HEK293T (cell line): Measurements from ENCODE around the gene TLK1.

Source experiments
- BHLHE40 ChIP-seq: fragments of 450-650 bp; IDR thresholded peaks from 2 replicates; pipeline ENCODE4 v1.6.1; 2016; ENCODE audit warnings: mild to moderate bottlenecking, moderate library complexity, borderline replicate concordance
- ELF4 ChIP-seq: fragments of 450-650 bp; IDR thresholded peaks from 2 replicates; pipeline ENCODE4 v1.6.1; 2017; ENCODE audit warnings: antibody characterized with exemption
- FOXA1 ChIP-seq: fragments of 450-650 bp; IDR thresholded peaks from 2 replicates; pipeline ENCODE4 v1.6.1; 2016; ENCODE audit warnings: mild to moderate bottlenecking
- FOXK2 ChIP-seq: fragments of 450-650 bp; IDR thresholded peaks from 2 replicates; pipeline ENCODE4 v1.6.1; 2016; ENCODE audit warnings: mild to moderate bottlenecking
- FOXM1 ChIP-seq: fragments of 450-650 bp; IDR thresholded peaks from 2 replicates; pipeline ENCODE4 v1.6.1; 2017; ENCODE audit warnings: mild to moderate bottlenecking, borderline replicate concordance
- HDGF ChIP-seq: fragments of 450-650 bp; IDR thresholded peaks from 2 replicates; pipeline ENCODE4 v1.6.1; 2017; ENCODE audit warnings: antibody characterized with exemption, borderline replicate concordance
- L3MBTL2 ChIP-seq: fragments of 450-650 bp; conservative IDR thresholded peaks from 2 replicates; pipeline ENCODE4 v1.6.1; 2016; ENCODE audit warnings: mild to moderate bottlenecking
- LEF1 ChIP-seq: fragments of 450-650 bp; IDR thresholded peaks from 2 replicates; pipeline ENCODE4 v1.6.1; 2017; ENCODE audit warnings: mild to moderate bottlenecking, borderline replicate concordance
- NFRKB ChIP-seq: fragments of 450-650 bp; IDR thresholded peaks from 2 replicates; pipeline ENCODE4 v1.6.1; 2016; ENCODE audit warnings: mild to moderate bottlenecking, moderate library complexity
- SP1 ChIP-seq: fragments of 450-650 bp; IDR thresholded peaks from 2 replicates; pipeline ENCODE4 v1.6.1; 2017
- SUZ12 ChIP-seq: fragments of 450-650 bp; IDR thresholded peaks from 2 replicates; pipeline ENCODE4 v1.6.1; 2016; ENCODE audit warnings: mild to moderate bottlenecking
- TARDBP ChIP-seq: fragments of 450-650 bp; IDR thresholded peaks from 2 replicates; pipeline ENCODE4 v1.6.1; 2016

- no peak for TF ChIP-seq BHLHE40
- TF ChIP-seq SUZ12 = no peak
- no peak for TF ChIP-seq LEF1
- no peak for TF ChIP-seq FOXM1
- TF ChIP-seq FOXK2 = no peak
- no peak for TF ChIP-seq SP1
- no peak for TF ChIP-seq L3MBTL2
- TF ChIP-seq HDGF = no peak
- no peak for TF ChIP-seq FOXA1
- TF ChIP-seq ELF4 = no peak
- no peak for TF ChIP-seq TARDBP
- TF ChIP-seq NFRKB = no peak
These were observed 72.4 kb downstream of the TLK1 start for GRCh38 chr2:171088057-171088834.
